Suprapubic skin (tissue), 4 donors: ENCODE results near the gene LDB2. TPM values are rescaled to one million over a fixed set of nuclear protein-coding genes. Genes with fewer than 3 reads are reported as not detected.

Experiments used
- DNase-seq, 2 donors: peaks; one replicate each; pipeline ENCODE4 v3.0.0-alpha.2; 2019; ENCODE audit warnings: low spot score in 2 of 2
- H3K27ac ChIP-seq: fragments of 200-600 bp; sonication (generic); one replicate; pipeline ENCODE4 v1.5.1; 2019
- H3K27me3 ChIP-seq: fragments of 200-600 bp; sonication (generic); one replicate; pipeline ENCODE4 v1.5.1; 2019
- H3K36me3 ChIP-seq: fragments of 200-600 bp; sonication (generic); one replicate; pipeline ENCODE4 v1.5.1; 2019
- H3K4me1 ChIP-seq: fragments of 200-600 bp; sonication (generic); one replicate; pipeline ENCODE4 v1.5.1; 2019
- H3K4me3 ChIP-seq: fragments of 200-600 bp; sonication (generic); one replicate; pipeline ENCODE4 v1.5.1; 2019; ENCODE audit warnings: mild to moderate bottlenecking
- H3K9me3 ChIP-seq: fragments of 200-600 bp; sonication (generic); one replicate; pipeline ENCODE4 v1.5.1; 2019
- CTCF ChIP-seq, 2 donors: fragments of 200-600 bp in 1 of 2; fragments of 450-650 bp in 1 of 2; sonication (generic) in 1 of 2; IDR thresholded peaks; one replicate each; pipeline ENCODE4 v1.5.1; 2016 to 2019; ENCODE audit warnings: antibody characterized with exemption in 2 of 2, mild to moderate bottlenecking in 1 of 2, moderate library complexity in 1 of 2
- EP300 ChIP-seq: sonication (generic); formaldehyde crosslinking; IDR thresholded peaks from one replicate; pipeline ENCODE4 v1.6.1; 2017; ENCODE audit warnings: antibody characterized with exemption
- POLR2A ChIP-seq, 2 donors: fragments of 450-650 bp; IDR thresholded peaks; one replicate each; pipeline ENCODE4 v1.6.1; 2017; ENCODE audit warnings: antibody characterized with exemption in 2 of 2, mild to moderate bottlenecking in 2 of 2, moderate library complexity in 2 of 2
- POLR2AphosphoS5 ChIP-seq, 3 donors: sonication (generic); formaldehyde crosslinking; IDR thresholded peaks; one replicate each; pipeline ENCODE4 v1.6.1; 2017; ENCODE audit warnings: antibody characterized with exemption in 3 of 3
- WGBS: methylation state at CpG from one replicate; pipeline ENCODE4 v1.1.5; 2018; 5-methylcytosine and 5-hydroxymethylcytosine counted together
- total RNA-seq, 4 donors: library from RNA; depleted of rRNA; stranded (reverse); fragments of >200 nt; gene quantifications; one replicate each; pipeline ENCODE4 v1.1.0, GENCODE V29; 2016

Gene LDB2
- total RNA-seq, 4 donors from 2014 or later = 4.7 to 17.7 (median 9.9) TPM

DNA sequence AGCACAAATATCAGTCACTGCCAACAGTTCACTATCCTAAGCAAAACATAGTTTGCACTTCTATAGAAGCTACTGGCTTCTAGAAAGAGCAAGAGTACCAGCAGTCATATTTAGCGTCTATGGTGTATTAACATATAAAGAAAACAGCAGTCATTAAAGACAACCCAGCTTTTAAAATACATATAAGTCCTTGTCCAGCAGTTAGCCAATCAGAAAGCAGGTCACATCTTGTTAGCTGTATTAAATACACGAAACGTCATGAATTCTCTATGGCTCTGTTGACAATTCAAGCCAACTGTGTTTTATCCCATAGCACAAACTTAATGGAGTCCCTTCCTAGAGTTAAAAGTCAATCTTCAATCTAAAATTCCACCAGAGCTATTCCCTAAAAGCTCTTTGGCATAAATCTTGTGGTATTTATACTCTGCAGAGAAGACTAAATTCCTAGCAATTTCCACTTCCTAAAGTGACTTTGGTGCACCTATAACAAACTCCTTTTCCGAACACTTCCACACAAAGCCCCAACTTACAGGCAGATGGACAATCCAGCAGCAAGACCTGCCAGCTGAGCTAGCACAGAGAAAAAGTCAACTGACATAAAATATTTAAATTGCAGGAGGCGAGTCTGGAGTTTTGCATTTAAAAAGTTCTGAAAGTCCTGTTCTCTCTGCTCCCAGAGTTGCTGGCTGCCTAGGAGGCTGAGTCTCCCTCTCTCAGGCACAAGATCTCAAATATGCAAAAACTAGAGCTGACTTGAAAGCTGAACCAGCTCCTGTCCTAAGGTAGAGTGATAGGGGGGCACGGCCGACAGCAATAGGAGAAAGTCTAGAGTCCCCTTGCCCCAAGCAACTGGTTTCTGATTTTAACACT, 1.3 kb downstream of the LDB2 start:
- H3K27ac ChIP-seq = peak overlapping the region; percentile 33
- H3K4me3 ChIP-seq = peak overlapping the region; percentile 49
- DNase-seq = no peak
- H3K4me1 ChIP-seq = no peaks in the 10 kb centered on the region
- H3K9me3 ChIP-seq = no peaks in the 10 kb centered on the region
- H3K36me3 ChIP-seq = no peaks in the 10 kb centered on the region
- 17% methylated on average over 7 of the region's 7 CpGs for WGBS
- no peak for TF ChIP-seq CTCF (IDR thresholded peaks at IDR 0.05)
- no peak for TF ChIP-seq POLR2AphosphoS5 (IDR thresholded peaks at IDR 0.05)
- no peak for TF ChIP-seq POLR2A (IDR thresholded peaks at IDR 0.05)
- TF ChIP-seq EP300 = no peak
- no peaks in the 10 kb centered on the region for H3K27me3 ChIP-seq

GRCh38 chr4:16894406-16894805, 4.0 kb downstream of the LDB2 start:
- DNase-seq = no peak
- WGBS = 91% methylated on average over 1 of the region's 1 CpG
- peak overlapping the region; percentile 25 for H3K4me3 ChIP-seq
- H3K4me1 ChIP-seq = no peaks in the 10 kb centered on the region
- H3K9me3 ChIP-seq = no peaks in the 10 kb centered on the region
- TF ChIP-seq EP300 (no peak), POLR2A (IDR thresholded peaks at IDR 0.05) (no peak), POLR2AphosphoS5 (IDR thresholded peaks at IDR 0.05) (no peak), CTCF (IDR thresholded peaks at IDR 0.05) (no peak)
- H3K27ac ChIP-seq = no peak overlapping the region
- H3K27me3 ChIP-seq = no peaks in the 10 kb centered on the region
- no peaks in the 10 kb centered on the region for H3K36me3 ChIP-seq

DNA sequence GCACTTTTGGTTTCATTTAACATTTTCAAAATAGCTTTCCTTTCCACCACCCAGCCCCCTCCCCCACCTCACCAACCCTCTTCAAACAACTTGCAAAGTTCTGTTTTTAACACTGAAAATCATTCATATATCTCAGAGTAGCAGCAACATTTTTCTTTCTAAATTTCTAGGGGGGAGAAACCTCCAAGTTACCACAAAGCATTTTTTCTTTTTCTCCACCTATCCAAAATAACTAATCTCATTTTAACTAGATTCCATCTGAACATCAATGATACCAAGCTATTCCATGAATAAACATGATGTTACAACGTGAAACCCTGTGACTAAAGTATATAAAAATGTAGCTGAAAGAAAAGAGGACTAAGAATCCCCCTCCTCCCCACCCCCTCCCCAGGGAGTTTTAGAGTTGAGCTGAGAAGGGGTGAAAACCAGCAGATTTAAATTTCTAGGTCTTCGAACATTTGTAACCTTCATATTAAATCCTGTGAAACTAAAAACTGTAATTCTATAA, 5.2 kb downstream of the LDB2 start:
- Histone ChIP-seq H3K9me3 (no peaks in the 10 kb centered on the region), H3K36me3 (no peaks in the 10 kb centered on the region), H3K4me3 (peak overlapping the region; percentile 25), H3K4me1 (no peaks in the 10 kb centered on the region), H3K27me3 (no peaks in the 10 kb centered on the region), H3K27ac (peak overlapping the region; percentile 47)
- TF ChIP-seq POLR2A (IDR thresholded peaks at IDR 0.05) (no peak), EP300 (no peak), POLR2AphosphoS5 (IDR thresholded peaks at IDR 0.05) (no peak), CTCF (IDR thresholded peaks at IDR 0.05) (no peak)
- WGBS = 22% methylated on average over 2 of the region's 2 CpGs
- no peak for DNase-seq

DNA sequence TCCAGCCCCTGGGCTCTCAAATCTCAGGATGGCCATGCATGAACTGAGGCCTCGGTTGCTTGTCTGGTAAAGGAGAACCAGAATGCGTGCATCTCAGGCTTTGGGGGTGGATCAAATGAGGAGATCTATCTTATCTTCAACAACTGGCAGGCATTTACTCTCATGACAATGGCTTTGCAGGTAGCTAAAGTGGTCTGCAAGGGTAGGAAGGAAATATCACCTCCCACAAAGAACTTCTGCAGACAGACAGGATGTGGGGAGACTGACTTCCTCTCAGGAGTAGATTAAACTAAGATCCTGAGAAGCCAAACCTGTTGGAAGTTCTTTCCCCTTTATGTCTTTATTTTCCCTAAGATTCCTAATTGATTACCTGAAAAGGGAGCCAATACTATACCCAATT, 7.8 kb downstream of the LDB2 start:
- Histone ChIP-seq H3K36me3 (no peaks in the 10 kb centered on the region), H3K4me3 (no peak overlapping the region), H3K27ac (no peak overlapping the region), H3K4me1 (no peaks in the 10 kb centered on the region), H3K9me3 (no peaks in the 10 kb centered on the region), H3K27me3 (no peaks in the 10 kb centered on the region)
- TF ChIP-seq EP300 (no peak), POLR2AphosphoS5 (IDR thresholded peaks at IDR 0.05) (no peak)
- 76% methylated on average over 2 of the region's 2 CpGs for WGBS
- DNase-seq = no peak

- Histone ChIP-seq H3K4me1 (no peaks in the 10 kb centered on the region), H3K27ac (no peak overlapping the region), H3K9me3 (no peaks in the 10 kb centered on the region), H3K27me3 (no peaks in the 10 kb centered on the region), H3K4me3 (no peak overlapping the region), H3K36me3 (no peaks in the 10 kb centered on the region)
- no peak for DNase-seq
- 70% methylated on average over 3 of the region's 3 CpGs for WGBS
- TF ChIP-seq EP300 = no peak
- TF ChIP-seq CTCF (IDR thresholded peaks at IDR 0.05) = no peak
Measured at GRCh38 chr4:16889945-16890344, 8.5 kb downstream of the LDB2 start.
